ENCODE data around the gene TSC2. TPM values are rescaled to one million over a fixed set of nuclear protein-coding genes. Genes with fewer than 3 reads are reported as not detected.

TSC2 gene
- polyA plus RNA-seq, 3 donors, result 11.7 to 95.1 (median 20.8) TPM

DNA sequence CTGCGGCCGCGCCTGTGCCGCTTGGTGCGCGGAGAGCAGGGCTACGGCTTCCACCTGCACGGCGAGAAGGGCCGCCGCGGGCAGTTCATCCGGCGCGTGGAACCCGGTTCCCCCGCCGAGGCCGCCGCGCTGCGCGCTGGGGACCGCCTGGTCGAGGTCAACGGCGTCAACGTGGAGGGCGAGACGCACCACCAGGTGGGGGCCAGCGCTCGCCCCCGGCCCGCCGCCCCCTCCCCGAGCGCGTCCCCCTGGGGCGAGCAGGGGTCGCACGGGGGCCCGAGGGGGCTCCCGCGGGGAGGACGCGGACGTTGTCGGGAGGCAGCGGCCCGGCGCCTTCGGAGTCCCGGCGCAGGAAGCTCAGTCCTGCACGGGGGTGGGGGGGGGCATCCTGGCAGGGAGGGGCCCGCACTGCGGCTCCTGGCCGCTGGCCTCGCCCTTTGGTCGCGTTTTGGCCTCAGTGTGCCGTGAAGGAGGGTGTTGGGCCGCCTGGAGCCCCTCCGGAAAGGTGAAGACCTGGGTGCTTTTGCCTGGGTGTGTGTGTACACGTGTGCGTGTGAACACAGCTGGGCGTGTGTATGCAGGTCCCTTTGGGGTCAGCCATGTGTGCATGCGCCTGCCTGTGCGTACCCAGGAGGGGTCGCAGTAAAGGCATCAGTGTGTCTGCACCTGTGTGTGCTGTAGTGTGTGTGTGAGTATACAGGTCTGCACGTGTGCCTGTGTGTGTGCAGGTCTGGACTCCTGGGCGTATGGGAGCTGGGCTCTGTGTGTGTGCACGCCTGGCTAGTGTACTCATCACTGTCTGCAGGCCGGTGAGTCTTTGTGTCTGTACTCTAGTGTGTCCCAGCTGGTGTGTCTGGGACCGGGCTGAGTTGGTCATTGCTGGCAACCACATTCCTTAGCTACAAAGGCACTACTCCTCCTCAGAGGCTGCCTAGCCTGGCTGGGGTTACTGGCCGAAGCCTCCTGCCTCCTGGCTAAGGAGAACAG is 20.5 kb upstream of the TSC2 start:
- Histone ChIP-seq H3K79me2 (ENCODE audit: insufficient read depth, low read length) (no peaks in the 10 kb centered on the region), H3K4me2 (replicated peaks; ENCODE audit: extremely low read depth, low read length, poor library complexity, severe bottlenecking) (peak overlapping the region; percentile 71), H3K9me3 (replicated peaks in 1 of 2; ENCODE audit: control insufficient read depth in 1 of 2, insufficient read depth in 1 of 2, low read length in 2 of 2) (peaks cover 0 to 9% of the 10 kb centered on the region in 2 donors), H3K36me3 (replicated peaks in 1 of 2; ENCODE audit: control insufficient read depth in 1 of 2, insufficient read depth in 2 of 2, low read length in 2 of 2) (no peaks in the 10 kb centered on the region), H2AFZ (ENCODE audit: insufficient read depth, low read depth, low read length, poor library complexity, severe bottlenecking) (peak overlapping the region; percentile 21), H4K20me1 (ENCODE audit: insufficient read depth, low read length) (no peaks in the 10 kb centered on the region), H3K4me3 (replicated peaks in 1 of 3; ENCODE audit: low read depth in 2 of 3, low read length in 3 of 3) (peak overlapping the region in 1 of 3 experiments; percentile 56), H3K9ac (ENCODE audit: insufficient read depth, low read length, poor library complexity, severe bottlenecking) (no peak overlapping the region), H3K27me3 (ENCODE audit: control insufficient read depth in 2 of 2, insufficient read depth in 2 of 2, low read length in 2 of 2) (peaks cover 11 to 38% of the 10 kb centered on the region in 2 donors), H3K27ac (ENCODE audit: low read depth in 1 of 2, low read length in 2 of 2) (no peak overlapping the region), H3K4me1 (ENCODE audit: control insufficient read depth in 1 of 2, insufficient read depth in 2 of 2, low read length in 2 of 2) (peaks cover 15 to 26% of the 10 kb centered on the region in 2 donors)
- Mint-ChIP-seq H3K27me3 (ENCODE audit: low read depth in 3 of 3) (peaks cover 33 to 59% (median 48%) of the 10 kb centered on the region in 3 donors), H3K27ac (no peak overlapping the region), H3K4me1 (peaks cover 20% of the 10 kb centered on the region), H3K36me3 (peaks cover 5 to 6% of the 10 kb centered on the region in 2 donors), H3K4me3 (peak overlapping the region; percentile 58 to 80), H3K9me3 (peaks cover 0 to 7% (median 2%) of the 10 kb centered on the region in 7 donors)
- 7% methylated on average over 74 of the region's 76 CpGs for WGBS (ENCODE audit: insufficient coverage)
- intact Hi-C loops (cut with micrococcal nuclease), result loop anchor here in 1 of 2 donors (5.0 kb wide), 1 partner anchor 120 kb away; the partner anchor contains the start of gene RAB26
- TF ChIP-seq, protein P1, sequence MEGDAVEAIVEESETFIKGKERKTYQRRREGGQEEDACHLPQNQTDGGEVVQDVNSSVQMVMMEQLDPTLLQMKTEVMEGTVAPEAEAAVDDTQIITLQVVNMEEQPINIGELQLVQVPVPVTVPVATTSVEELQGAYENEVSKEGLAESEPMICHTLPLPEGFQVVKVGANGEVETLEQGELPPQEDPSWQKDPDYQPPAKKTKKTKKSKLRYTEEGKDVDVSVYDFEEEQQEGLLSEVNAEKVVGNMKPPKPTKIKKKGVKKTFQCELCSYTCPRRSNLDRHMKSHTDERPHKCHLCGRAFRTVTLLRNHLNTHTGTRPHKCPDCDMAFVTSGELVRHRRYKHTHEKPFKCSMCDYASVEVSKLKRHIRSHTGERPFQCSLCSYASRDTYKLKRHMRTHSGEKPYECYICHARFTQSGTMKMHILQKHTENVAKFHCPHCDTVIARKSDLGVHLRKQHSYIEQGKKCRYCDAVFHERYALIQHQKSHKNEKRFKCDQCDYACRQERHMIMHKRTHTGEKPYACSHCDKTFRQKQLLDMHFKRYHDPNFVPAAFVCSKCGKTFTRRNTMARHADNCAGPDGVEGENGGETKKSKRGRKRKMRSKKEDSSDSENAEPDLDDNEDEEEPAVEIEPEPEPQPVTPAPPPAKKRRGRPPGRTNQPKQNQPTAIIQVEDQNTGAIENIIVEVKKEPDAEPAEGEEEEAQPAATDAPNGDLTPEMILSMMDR (IDR thresholded peaks at IDR 0.05), result no peak
- DNase-seq, result no peak

DNA sequence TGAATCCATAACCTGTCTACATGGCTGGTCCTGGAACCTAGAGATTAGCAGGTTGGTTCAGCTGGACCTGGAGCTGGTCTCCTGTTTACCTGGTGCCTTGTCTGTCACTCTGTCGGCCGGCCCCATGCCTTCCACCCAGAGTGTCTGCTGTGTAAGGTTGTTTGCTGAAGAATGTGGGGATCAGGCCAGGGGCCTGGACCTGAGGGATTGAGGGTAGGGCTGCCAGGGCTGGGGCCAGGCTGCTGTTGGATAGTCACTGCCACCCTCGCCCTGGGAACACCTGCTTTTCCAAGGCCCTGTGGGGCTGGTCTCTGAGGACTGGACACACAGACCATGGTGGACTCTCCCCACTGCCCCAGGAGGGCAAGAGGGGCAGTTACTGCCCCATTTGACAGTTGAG is 19.6 kb upstream of the TSC2 start:
- Mint-ChIP-seq H3K4me1 (peaks cover 18% of the 10 kb centered on the region), H3K27ac (no peak overlapping the region), H3K36me3 (peaks cover 3% of the 10 kb centered on the region in 2 donors), H3K4me3 (peak overlapping the region in 1 of 2 donors; percentile 80), H3K9me3 (peaks cover 0 to 7% (median 2%) of the 10 kb centered on the region in 7 donors), H3K27me3 (ENCODE audit: low read depth in 3 of 3) (peaks cover 30 to 62% (median 47%) of the 10 kb centered on the region in 3 donors)
- peaks cover 16 to 27% of the 10 kb centered on the region in 2 donors for H3K4me1 ChIP-seq (ENCODE audit: control insufficient read depth in 1 of 2, insufficient read depth in 2 of 2, low read length in 2 of 2)
- TF ChIP-seq, protein P1 (IDR thresholded peaks at IDR 0.05), result no peak
- H3K27me3 ChIP-seq (ENCODE audit: control insufficient read depth in 2 of 2, insufficient read depth in 2 of 2, low read length in 2 of 2), result peaks cover 11 to 42% of the 10 kb centered on the region in 2 donors
- H4K20me1 ChIP-seq (ENCODE audit: insufficient read depth, low read length), result no peaks in the 10 kb centered on the region
- no peak overlapping the region for H3K4me2 ChIP-seq (replicated peaks; ENCODE audit: extremely low read depth, low read length, poor library complexity, severe bottlenecking)
- H3K4me3 ChIP-seq (replicated peaks in 1 of 3; ENCODE audit: low read depth in 2 of 3, low read length in 3 of 3), result no peak overlapping the region
- no peaks in the 10 kb centered on the region for H3K36me3 ChIP-seq (replicated peaks in 1 of 2; ENCODE audit: control insufficient read depth in 1 of 2, insufficient read depth in 2 of 2, low read length in 2 of 2)
- intact Hi-C loops (cut with micrococcal nuclease), result loop anchor here in 1 of 2 donors (5.0 kb wide), 1 partner anchor 119 kb away; the partner anchor contains the start of gene RAB26
- H3K27ac ChIP-seq (ENCODE audit: low read depth in 1 of 2, low read length in 2 of 2), result no peak overlapping the region
- H3K79me2 ChIP-seq (ENCODE audit: insufficient read depth, low read length), result no peaks in the 10 kb centered on the region
- H3K9ac ChIP-seq (ENCODE audit: insufficient read depth, low read length, poor library complexity, severe bottlenecking), result no peak overlapping the region
- H3K9me3 ChIP-seq (replicated peaks in 1 of 2; ENCODE audit: control insufficient read depth in 1 of 2, insufficient read depth in 1 of 2, low read length in 2 of 2), result peaks cover 0 to 9% of the 10 kb centered on the region in 2 donors
- H2AFZ ChIP-seq (ENCODE audit: insufficient read depth, low read depth, low read length, poor library complexity, severe bottlenecking), result no peak overlapping the region
- WGBS (ENCODE audit: insufficient coverage), result 90% methylated on average over 3 of the region's 3 CpGs
- no peak for DNase-seq

Measured in CD14-positive monocyte (primary cell).